Panc1 (cell line): Measurements from ENCODE around the gene HDAC7. TPM values are rescaled to one million over a fixed set of nuclear protein-coding genes. Genes with fewer than 3 reads are reported as not detected.

Source experiments
- ATAC-seq: fragments of 200-7000 bp; cut with Tn5 transposase; 2 replicates; pipeline ENCODE4 v1.9.1; 2020; ENCODE audit warnings: mild to moderate bottlenecking, moderate library complexity
- BruUV-seq: library from RNA; stranded (reverse); fragments of 400-500 nt; replicated peaks from 2 replicates; lab custom pipeline; 2021; lab: Mats Ljungman, UMichigan
- CTCF ChIA-PET: fragments of 300-600 bp; sonication (Branson Sonifier 250); formaldehyde crosslinking; loops from one replicate; lab custom pipeline; 2022; ENCODE audit warnings: antibody characterized with exemption; lab: Charles Lee
- POLR2A ChIA-PET: fragments of 300-600 bp; sonication (Branson Sonifier 250); formaldehyde crosslinking; loops from one replicate; lab custom pipeline; 2022; ENCODE audit warnings: antibody characterized with exemption; lab: Charles Lee
- DNase-seq: peaks from one replicate; pipeline ENCODE4 v3.0.0-alpha.2; 2010; ENCODE audit warnings: low read depth, low spot score
- H3K27ac ChIP-seq: 2 replicates; pipeline ENCODE4 v1.5.1; 2011; ENCODE audit warnings: mild to moderate bottlenecking, low read length, inconsistent platforms
- H3K27me3 ChIP-seq: fragments of 200-500 bp; sonication (Bioruptor generic); 2 replicates; pipeline ENCODE4 v1.6.0; 2014; ENCODE audit warnings: low read length, inconsistent platforms; ENCODE audit not compliant: control insufficient read depth, insufficient read depth
- H3K36me3 ChIP-seq: fragments of 200-500 bp; sonication (Bioruptor generic); 2 replicates; pipeline ENCODE4 v1.5.1; 2014; ENCODE audit warnings: inconsistent platforms, mild to moderate bottlenecking, low read length, moderate library complexity; ENCODE audit not compliant: control insufficient read depth, insufficient read depth
- H3K4me1 ChIP-seq: 2 replicates; pipeline ENCODE4 v1.5.1; 2011; ENCODE audit warnings: inconsistent platforms, mild to moderate bottlenecking, low read length, moderate library complexity; ENCODE audit not compliant: control insufficient read depth, insufficient read depth
- H3K4me3 ChIP-seq, 2 experiments: 2 replicates each; pipeline ENCODE4 v1.5.1; 2011 to 2012; ENCODE audit warnings: low read depth in 2 of 2, low read length in 2 of 2, mild to moderate bottlenecking in 2 of 2, inconsistent platforms in 1 of 2, moderate library complexity in 1 of 2
- H3K9me3 ChIP-seq: fragments of 200-500 bp; sonication (Bioruptor generic); 2 replicates; pipeline ENCODE4 v1.5.1; 2014; ENCODE audit warnings: low read depth, mild to moderate bottlenecking, inconsistent platforms, low read length, moderate library complexity; ENCODE audit not compliant: control insufficient read depth, insufficient read depth
- POLR2AphosphoS5 ChIP-seq: IDR thresholded peaks from 2 replicates; pipeline ENCODE4 v1.6.1; 2012; ENCODE audit warnings: mild to moderate bottlenecking, low read depth, low read length, moderate library complexity
- SIN3A ChIP-seq: IDR thresholded peaks from 2 replicates; pipeline ENCODE4 v1.6.1; 2012; ENCODE audit warnings: low read depth, mild to moderate bottlenecking, low read length, moderate library complexity, borderline replicate concordance; ENCODE audit not compliant: insufficient read depth
- TCF7L2 ChIP-seq: IDR thresholded peaks from 2 replicates; pipeline ENCODE4 v1.6.1; 2011; ENCODE audit warnings: mild to moderate bottlenecking, low read depth, low read length, inconsistent platforms
- in situ Hi-C: cut with HindIII; loops from 2 replicates; pipeline ENCODE4 v1.10.0; 2016; ENCODE audit warnings: low sequenced_read_pairs, low pct_unique_long_range_greater_than_20kb
- intact Hi-C: fragments of 100-400 bp; cut with micrococcal nuclease; formaldehyde crosslinking; loops from one replicate; pipeline ENCODE4 v1.10.0; 2022; ENCODE audit not compliant: unreplicated experiment
- total RNA-seq: library from RNA; stranded (reverse); gene quantifications from one replicate; pipeline ENCODE4 v1.2.1, GENCODE V29; 2021; ENCODE audit not compliant: unreplicated experiment
- TF ChIP-seq, protein P1 (sequence below): fragments of 450-650 bp; IDR thresholded peaks from 2 replicates; pipeline ENCODE4 v1.5.1; 2017; ENCODE audit warnings: mild to moderate bottlenecking
- TF ChIP-seq, protein P2 (sequence below), 2 experiments: IDR thresholded peaks; 2 replicates each; pipeline ENCODE4 v1.6.1; 2011 to 2012; ENCODE audit warnings: low read depth in 2 of 2, control low read depth in 1 of 2, low read length in 1 of 2, mild to moderate bottlenecking in 1 of 2, moderate library complexity in 1 of 2; ENCODE audit not compliant: insufficient read depth in 1 of 2

The HDAC7 gene
- total RNA-seq, 1 experiment from 2014 or later = 84.2 TPM

DNA sequence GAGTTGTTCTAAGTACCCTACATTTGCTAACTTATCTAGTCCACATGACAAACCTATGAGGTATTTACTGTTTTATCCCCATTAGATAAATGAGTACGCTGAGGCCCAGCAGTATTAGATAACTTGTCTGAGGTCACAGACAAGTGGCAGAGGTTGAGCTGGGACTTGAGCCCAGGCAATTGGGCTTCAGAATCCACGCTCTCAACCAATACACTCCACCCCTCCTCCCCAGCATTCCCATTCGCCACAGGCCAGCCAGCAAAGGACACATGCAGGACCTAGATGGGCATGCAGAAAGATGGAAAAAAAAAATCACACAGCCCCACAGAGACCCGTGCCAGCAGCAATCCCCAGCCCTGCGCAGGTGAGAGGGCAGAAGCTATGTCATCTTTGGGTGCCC, 12.4 kb downstream of the HDAC7 start:
- intact Hi-C loops (no loop called here), in situ Hi-C loops (no loop called here)
- DNase-seq = no peak
- Histone ChIP-seq H3K27me3 (no peaks in the 10 kb centered on the region), H3K4me1 (peaks cover 70% of the 10 kb centered on the region), H3K9me3 (no peaks in the 10 kb centered on the region), H3K36me3 (peaks cover 2% of the 10 kb centered on the region; the same call in 1 of the 2 replicates), H3K4me3 (no peak overlapping the region), H3K27ac (no peak overlapping the region; the same call in 1 of the 2 replicates)
- ChIA-PET POLR2A (interaction anchor here (0.6 to 0.9 kb wide), 2 partner anchors 9 to 64 kb away, joined by 3 to 11 read pairs; no protein-coding TSS in a partner anchor), CTCF (interaction anchor here (1.1 kb wide), 1 partner anchor 32 kb away, joined by 4 read pairs; no protein-coding TSS in a partner anchor)
- BruUV-seq = no TSS peak
- no peak for ATAC-seq
- no peak for TF ChIP-seq SIN3A
- no peak for TF ChIP-seq POLR2AphosphoS5
- TF ChIP-seq, protein P1, sequence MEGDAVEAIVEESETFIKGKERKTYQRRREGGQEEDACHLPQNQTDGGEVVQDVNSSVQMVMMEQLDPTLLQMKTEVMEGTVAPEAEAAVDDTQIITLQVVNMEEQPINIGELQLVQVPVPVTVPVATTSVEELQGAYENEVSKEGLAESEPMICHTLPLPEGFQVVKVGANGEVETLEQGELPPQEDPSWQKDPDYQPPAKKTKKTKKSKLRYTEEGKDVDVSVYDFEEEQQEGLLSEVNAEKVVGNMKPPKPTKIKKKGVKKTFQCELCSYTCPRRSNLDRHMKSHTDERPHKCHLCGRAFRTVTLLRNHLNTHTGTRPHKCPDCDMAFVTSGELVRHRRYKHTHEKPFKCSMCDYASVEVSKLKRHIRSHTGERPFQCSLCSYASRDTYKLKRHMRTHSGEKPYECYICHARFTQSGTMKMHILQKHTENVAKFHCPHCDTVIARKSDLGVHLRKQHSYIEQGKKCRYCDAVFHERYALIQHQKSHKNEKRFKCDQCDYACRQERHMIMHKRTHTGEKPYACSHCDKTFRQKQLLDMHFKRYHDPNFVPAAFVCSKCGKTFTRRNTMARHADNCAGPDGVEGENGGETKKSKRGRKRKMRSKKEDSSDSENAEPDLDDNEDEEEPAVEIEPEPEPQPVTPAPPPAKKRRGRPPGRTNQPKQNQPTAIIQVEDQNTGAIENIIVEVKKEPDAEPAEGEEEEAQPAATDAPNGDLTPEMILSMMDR = no peak
- TF ChIP-seq TCF7L2 = no peak
- TF ChIP-seq, protein P2, sequence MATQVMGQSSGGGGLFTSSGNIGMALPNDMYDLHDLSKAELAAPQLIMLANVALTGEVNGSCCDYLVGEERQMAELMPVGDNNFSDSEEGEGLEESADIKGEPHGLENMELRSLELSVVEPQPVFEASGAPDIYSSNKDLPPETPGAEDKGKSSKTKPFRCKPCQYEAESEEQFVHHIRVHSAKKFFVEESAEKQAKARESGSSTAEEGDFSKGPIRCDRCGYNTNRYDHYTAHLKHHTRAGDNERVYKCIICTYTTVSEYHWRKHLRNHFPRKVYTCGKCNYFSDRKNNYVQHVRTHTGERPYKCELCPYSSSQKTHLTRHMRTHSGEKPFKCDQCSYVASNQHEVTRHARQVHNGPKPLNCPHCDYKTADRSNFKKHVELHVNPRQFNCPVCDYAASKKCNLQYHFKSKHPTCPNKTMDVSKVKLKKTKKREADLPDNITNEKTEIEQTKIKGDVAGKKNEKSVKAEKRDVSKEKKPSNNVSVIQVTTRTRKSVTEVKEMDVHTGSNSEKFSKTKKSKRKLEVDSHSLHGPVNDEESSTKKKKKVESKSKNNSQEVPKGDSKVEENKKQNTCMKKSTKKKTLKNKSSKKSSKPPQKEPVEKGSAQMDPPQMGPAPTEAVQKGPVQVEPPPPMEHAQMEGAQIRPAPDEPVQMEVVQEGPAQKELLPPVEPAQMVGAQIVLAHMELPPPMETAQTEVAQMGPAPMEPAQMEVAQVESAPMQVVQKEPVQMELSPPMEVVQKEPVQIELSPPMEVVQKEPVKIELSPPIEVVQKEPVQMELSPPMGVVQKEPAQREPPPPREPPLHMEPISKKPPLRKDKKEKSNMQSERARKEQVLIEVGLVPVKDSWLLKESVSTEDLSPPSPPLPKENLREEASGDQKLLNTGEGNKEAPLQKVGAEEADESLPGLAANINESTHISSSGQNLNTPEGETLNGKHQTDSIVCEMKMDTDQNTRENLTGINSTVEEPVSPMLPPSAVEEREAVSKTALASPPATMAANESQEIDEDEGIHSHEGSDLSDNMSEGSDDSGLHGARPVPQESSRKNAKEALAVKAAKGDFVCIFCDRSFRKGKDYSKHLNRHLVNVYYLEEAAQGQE (IDR thresholded peaks at IDR 0.05; ENCODE audit: insufficient read depth in 1 of 2, low read depth in 2 of 2, low read length in 1 of 2) = no peak

DNA sequence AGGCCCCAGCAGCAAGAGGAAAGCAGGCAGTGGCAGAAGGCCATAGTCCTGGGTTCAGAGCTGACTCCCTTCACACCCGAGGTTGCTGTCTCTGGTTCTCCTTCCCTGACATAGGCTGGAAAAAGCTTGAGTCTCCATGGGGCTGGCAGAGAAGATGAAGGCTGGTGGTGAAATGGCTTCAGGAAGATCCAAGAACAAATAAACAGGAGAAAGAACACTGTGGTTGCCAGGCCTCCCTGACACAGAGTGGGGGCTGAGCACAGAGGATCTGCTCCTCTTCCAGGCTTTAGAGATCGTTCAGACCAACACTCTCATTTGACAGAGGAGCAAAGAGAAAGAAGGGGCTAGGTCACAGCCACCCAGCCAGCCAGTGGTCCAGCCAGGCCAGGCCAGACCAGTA, 14.3 kb downstream of the HDAC7 start:
- CTCF ChIA-PET = interaction anchor here (0.6 to 0.9 kb wide), 2 partner anchors 33 to 92 kb away, joined by 3 to 6 read pairs; no protein-coding TSS in a partner anchor
- no peak for ATAC-seq
- BruUV-seq = no TSS peak

More for the DNA sequence above, 14.3 kb downstream of the HDAC7 start:
- TF ChIP-seq, protein P2 (IDR thresholded peaks at IDR 0.05; ENCODE audit: insufficient read depth in 1 of 2, low read depth in 2 of 2, low read length in 1 of 2) = no peak
- no peak for TF ChIP-seq POLR2AphosphoS5
- no peak for TF ChIP-seq SIN3A
- TF ChIP-seq, protein P1 = no peak
- no peak for TF ChIP-seq TCF7L2
- Histone ChIP-seq H3K4me3 (no peak overlapping the region), H3K9me3 (no peaks in the 10 kb centered on the region), H3K4me1 (peaks cover 62% of the 10 kb centered on the region), H3K27me3 (no peaks in the 10 kb centered on the region), H3K36me3 (no peaks in the 10 kb centered on the region), H3K27ac (no peak overlapping the region)
- no peak for DNase-seq
- intact Hi-C loops = no loop called here
- POLR2A ChIA-PET = no interaction called here
- in situ Hi-C loops = no loop called here
